ENCODE results near the gene MAP4K1. TPM values are rescaled to one million over a fixed set of nuclear protein-coding genes. Genes with fewer than 3 reads are reported as not detected.

Gene MAP4K1
- total and polyA plus RNA-seq, 2 of the 13 experiments (the other 11 are each of a cell fraction or from before 2014, with no cell fraction given): 0.24 to 0.89 TPM

DNA sequence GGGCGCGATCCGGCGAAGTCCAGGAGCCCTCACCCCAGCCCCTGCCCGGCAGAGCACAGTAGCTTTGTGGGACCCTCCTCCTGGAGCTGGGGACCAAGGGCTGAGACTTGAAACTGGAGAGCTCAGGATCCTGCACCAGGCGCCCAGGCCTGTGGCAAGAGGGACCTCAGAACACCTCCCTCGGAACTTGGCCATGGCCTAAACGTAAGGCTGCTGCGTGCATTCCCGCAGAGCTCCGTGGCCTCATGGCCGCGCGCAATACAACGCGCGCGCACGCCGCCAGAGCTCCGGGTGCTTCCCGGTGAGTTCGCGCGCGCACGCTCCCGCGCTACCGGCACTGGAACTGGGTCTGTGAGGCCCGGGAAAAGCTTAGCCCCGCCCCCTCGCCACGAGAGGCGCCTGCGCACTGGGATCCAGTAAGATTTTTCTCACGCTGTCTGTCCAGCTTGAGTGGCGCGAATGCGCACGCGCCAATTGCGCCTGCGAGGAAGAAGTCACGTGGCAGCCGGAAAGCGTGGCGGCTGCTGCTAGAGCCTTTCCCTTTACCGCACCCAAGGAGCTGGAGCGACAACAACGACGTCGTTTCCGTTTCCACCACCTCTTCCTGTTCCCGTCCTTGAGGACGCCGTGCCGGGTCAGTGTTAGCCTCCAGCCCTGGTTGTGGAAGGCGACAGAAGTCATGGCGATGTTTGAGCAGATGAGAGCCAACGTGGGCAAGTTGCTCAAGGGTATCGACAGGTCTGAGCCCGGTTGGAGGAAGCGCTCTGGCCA, 1.0 kb upstream of the MAP4K1 start, which contains the start of gene EIF3K (continued):
- TF ChIP-seq, protein P1, sequence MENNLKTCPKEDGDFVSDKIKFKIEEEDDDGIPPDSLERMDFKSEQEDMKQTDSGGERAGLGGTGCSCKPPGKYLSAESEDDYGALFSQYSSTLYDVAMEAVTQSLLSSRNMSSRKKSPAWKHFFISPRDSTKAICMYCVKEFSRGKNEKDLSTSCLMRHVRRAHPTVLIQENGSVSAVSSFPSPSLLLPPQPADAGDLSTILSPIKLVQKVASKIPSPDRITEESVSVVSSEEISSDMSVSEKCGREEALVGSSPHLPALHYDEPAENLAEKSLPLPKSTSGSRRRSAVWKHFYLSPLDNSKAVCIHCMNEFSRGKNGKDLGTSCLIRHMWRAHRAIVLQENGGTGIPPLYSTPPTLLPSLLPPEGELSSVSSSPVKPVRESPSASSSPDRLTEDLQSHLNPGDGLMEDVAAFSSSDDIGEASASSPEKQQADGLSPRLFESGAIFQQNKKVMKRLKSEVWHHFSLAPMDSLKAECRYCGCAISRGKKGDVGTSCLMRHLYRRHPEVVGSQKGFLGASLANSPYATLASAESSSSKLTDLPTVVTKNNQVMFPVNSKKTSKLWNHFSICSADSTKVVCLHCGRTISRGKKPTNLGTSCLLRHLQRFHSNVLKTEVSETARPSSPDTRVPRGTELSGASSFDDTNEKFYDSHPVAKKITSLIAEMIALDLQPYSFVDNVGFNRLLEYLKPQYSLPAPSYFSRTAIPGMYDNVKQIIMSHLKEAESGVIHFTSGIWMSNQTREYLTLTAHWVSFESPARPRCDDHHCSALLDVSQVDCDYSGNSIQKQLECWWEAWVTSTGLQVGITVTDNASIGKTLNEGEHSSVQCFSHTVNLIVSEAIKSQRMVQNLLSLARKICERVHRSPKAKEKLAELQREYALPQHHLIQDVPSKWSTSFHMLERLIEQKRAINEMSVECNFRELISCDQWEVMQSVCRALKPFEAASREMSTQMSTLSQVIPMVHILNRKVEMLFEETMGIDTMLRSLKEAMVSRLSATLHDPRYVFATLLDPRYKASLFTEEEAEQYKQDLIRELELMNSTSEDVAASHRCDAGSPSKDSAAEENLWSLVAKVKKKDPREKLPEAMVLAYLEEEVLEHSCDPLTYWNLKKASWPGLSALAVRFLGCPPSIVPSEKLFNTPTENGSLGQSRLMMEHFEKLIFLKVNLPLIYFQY (CRISPR knock-in tag; IDR thresholded peaks at IDR 0.05; ENCODE audit: borderline replicate concordance): peak; percentile 81
- TF ChIP-seq KLF13 (CRISPR knock-in tag; IDR thresholded peaks at IDR 0.05) (no peak), RELA (CRISPR knock-in tag; IDR thresholded peaks at IDR 0.05) (0 out of 2 replicates have a peak, but pooled peaks have one; percentile 16), SNAPC2 (CRISPR knock-in tag; IDR thresholded peaks at IDR 0.05) (0 out of 2 replicates have a peak, but pooled peaks have one; percentile 66), DR1 (CRISPR knock-in tag; IDR thresholded peaks at IDR 0.05) (no peak), ZNF569 (CRISPR knock-in tag; IDR thresholded peaks at IDR 0.05; ENCODE audit: borderline replicate concordance) (no peak), NFIC (IDR thresholded peaks at IDR 0.05; ENCODE audit: low read length) (no peak), ZSCAN31 (CRISPR knock-in tag; IDR thresholded peaks at IDR 0.05; ENCODE audit: low read depth) (peak; percentile 31; the same call in 1 of the 2 replicates), ZNF775 (CRISPR knock-in tag; IDR thresholded peaks at IDR 0.05; ENCODE audit: borderline replicate concordance) (no peak), ZNF644 (CRISPR knock-in tag; IDR thresholded peaks at IDR 0.05; ENCODE audit: low read depth) (no peak)
- TF ChIP-seq, protein P2, sequence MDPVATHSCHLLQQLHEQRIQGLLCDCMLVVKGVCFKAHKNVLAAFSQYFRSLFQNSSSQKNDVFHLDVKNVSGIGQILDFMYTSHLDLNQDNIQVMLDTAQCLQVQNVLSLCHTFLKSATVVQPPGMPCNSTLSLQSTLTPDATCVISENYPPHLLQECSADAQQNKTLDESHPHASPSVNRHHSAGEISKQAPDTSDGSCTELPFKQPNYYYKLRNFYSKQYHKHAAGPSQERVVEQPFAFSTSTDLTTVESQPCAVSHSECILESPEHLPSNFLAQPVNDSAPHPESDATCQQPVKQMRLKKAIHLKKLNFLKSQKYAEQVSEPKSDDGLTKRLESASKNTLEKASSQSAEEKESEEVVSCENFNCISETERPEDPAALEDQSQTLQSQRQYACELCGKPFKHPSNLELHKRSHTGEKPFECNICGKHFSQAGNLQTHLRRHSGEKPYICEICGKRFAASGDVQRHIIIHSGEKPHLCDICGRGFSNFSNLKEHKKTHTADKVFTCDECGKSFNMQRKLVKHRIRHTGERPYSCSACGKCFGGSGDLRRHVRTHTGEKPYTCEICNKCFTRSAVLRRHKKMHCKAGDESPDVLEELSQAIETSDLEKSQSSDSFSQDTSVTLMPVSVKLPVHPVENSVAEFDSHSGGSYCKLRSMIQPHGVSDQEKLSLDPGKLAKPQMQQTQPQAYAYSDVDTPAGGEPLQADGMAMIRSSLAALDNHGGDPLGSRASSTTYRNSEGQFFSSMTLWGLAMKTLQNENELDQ (CRISPR knock-in tag; IDR thresholded peaks at IDR 0.05; ENCODE audit: borderline replicate concordance): no peak
- TF ChIP-seq, protein P3, sequence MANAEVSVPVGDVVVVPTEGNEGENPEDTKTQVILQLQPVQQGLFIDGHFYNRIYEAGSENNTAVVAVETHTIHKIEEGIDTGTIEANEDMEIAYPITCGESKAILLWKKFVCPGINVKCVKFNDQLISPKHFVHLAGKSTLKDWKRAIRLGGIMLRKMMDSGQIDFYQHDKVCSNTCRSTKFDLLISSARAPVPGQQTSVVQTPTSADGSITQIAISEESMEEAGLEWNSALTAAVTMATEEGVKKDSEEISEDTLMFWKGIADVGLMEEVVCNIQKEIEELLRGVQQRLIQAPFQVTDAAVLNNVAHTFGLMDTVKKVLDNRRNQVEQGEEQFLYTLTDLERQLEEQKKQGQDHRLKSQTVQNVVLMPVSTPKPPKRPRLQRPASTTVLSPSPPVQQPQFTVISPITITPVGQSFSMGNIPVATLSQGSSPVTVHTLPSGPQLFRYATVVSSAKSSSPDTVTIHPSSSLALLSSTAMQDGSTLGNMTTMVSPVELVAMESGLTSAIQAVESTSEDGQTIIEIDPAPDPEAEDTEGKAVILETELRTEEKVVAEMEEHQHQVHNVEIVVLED (CRISPR knock-in tag; IDR thresholded peaks at IDR 0.05; ENCODE audit: borderline replicate concordance): peak; percentile 74
- TF ChIP-seq, protein P4, sequence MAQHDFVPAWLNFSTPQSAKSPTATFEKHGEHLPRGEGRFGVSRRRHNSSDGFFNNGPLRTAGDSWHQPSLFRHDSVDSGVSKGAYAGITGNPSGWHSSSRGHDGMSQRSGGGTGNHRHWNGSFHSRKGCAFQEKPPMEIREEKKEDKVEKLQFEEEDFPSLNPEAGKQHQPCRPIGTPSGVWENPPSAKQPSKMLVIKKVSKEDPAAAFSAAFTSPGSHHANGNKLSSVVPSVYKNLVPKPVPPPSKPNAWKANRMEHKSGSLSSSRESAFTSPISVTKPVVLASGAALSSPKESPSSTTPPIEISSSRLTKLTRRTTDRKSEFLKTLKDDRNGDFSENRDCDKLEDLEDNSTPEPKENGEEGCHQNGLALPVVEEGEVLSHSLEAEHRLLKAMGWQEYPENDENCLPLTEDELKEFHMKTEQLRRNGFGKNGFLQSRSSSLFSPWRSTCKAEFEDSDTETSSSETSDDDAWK (CRISPR knock-in tag; IDR thresholded peaks at IDR 0.05): no peak
- TF ChIP-seq, protein P5, sequence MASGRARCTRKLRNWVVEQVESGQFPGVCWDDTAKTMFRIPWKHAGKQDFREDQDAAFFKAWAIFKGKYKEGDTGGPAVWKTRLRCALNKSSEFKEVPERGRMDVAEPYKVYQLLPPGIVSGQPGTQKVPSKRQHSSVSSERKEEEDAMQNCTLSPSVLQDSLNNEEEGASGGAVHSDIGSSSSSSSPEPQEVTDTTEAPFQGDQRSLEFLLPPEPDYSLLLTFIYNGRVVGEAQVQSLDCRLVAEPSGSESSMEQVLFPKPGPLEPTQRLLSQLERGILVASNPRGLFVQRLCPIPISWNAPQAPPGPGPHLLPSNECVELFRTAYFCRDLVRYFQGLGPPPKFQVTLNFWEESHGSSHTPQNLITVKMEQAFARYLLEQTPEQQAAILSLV (CRISPR knock-in tag; IDR thresholded peaks at IDR 0.05; ENCODE audit: borderline replicate concordance): peak; percentile 61; the same call in 1 of the 2 replicates
- TF ChIP-seq, protein P6, sequence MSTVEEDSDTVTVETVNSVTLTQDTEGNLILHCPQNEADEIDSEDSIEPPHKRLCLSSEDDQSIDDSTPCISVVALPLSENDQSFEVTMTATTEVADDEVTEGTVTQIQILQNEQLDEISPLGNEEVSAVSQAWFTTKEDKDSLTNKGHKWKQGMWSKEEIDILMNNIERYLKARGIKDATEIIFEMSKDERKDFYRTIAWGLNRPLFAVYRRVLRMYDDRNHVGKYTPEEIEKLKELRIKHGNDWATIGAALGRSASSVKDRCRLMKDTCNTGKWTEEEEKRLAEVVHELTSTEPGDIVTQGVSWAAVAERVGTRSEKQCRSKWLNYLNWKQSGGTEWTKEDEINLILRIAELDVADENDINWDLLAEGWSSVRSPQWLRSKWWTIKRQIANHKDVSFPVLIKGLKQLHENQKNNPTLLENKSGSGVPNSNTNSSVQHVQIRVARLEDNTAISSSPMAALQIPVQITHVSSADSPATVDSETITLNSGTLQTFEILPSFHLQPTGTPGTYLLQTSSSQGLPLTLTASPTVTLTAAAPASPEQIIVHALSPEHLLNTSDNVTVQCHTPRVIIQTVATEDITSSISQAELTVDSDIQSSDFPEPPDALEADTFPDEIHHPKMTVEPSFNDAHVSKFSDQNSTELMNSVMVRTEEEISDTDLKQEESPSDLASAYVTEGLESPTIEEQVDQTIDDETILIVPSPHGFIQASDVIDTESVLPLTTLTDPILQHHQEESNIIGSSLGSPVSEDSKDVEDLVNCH (CRISPR knock-in tag; IDR thresholded peaks at IDR 0.05): no peak

Data from HepG2 (cell line).